ENCODE results near the gene TUBB3.
A peak's percentile ranks its signal among the peaks of the same experiment; 100 is the strongest.

The TUBB3 gene

DNA sequence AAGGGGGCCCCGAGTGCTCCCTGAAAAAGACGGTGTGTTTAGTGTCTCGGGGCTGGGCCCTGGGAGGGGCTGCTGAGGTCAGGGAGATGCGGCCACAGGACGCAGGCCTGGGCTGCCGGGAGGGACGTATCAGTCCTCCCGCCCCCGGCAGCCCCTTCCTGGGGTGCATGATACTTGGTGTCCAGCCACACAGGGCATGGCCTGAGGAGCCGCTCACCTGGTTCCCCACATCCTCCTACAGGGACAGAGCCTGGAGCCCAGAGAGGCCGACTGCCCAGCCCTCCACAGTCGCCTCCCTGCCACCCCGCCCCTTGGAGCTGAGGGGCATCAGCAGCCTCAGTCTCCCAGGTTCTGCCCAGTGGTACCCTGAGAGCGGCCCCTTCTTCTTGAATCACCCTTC, 13.4 kb downstream of the TUBB3 start:
- H3K4me3 ChIP-seq: no peak overlapping the region
- H3K27ac ChIP-seq: no peak overlapping the region
- DNase-seq (ENCODE audit: low read depth, low spot score): no peak
- TF ChIP-seq EZH2 (IDR thresholded peaks at IDR 0.05) (no peak), POLR2AphosphoS5 (IDR thresholded peaks at IDR 0.05; ENCODE audit: borderline replicate concordance, low read depth, low read length) (no peak), FOXP2 (optimal IDR thresholded peaks at IDR 0.05; ENCODE audit: control extremely low read depth, extremely low read length, insufficient read depth) (no peak)
- no peaks in the 10 kb centered on the region for H3K9me3 ChIP-seq (ENCODE audit: low read depth, low read length)
- H3K36me3 ChIP-seq (ENCODE audit: insufficient read depth, low read length): no peaks in the 10 kb centered on the region; the same call in 1 of the 2 replicates
- H3K9ac ChIP-seq (ENCODE audit: insufficient read length): no peak overlapping the region

DNA sequence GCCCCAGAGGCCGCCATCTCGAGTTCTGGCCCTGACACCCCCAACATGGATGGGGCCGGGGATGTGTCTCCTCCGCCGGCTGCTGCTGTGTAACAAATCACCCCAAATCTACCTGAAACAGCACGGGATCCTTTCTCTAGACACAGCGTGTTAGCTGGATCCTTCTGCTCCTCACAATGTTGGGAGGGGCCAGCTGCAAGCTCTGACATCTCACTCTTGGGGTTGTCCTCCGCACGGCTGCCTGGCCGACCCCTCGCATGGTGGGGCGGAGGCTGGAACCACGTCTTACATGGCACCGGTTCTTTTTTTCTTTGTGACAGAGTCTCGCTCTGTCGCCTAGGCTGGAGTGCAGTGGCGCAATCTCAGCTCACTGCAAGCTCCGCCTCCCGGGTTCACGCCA, 13.8 kb downstream of the TUBB3 start:
- Histone ChIP-seq H3K4me3 (no peak overlapping the region), H3K9ac (ENCODE audit: insufficient read length) (no peak overlapping the region), H3K36me3 (ENCODE audit: insufficient read depth, low read length) (no peaks in the 10 kb centered on the region; the same call in 1 of the 2 replicates), H3K9me3 (ENCODE audit: low read depth, low read length) (no peaks in the 10 kb centered on the region), H3K27ac (no peak overlapping the region)
- TF ChIP-seq FOXP2 (optimal IDR thresholded peaks at IDR 0.05; ENCODE audit: control extremely low read depth, extremely low read length, insufficient read depth) (no peak), POLR2AphosphoS5 (IDR thresholded peaks at IDR 0.05; ENCODE audit: borderline replicate concordance, low read depth, low read length) (no peak), EZH2 (IDR thresholded peaks at IDR 0.05) (no peak)
- DNase-seq (ENCODE audit: low read depth, low spot score): no peak

DNA sequence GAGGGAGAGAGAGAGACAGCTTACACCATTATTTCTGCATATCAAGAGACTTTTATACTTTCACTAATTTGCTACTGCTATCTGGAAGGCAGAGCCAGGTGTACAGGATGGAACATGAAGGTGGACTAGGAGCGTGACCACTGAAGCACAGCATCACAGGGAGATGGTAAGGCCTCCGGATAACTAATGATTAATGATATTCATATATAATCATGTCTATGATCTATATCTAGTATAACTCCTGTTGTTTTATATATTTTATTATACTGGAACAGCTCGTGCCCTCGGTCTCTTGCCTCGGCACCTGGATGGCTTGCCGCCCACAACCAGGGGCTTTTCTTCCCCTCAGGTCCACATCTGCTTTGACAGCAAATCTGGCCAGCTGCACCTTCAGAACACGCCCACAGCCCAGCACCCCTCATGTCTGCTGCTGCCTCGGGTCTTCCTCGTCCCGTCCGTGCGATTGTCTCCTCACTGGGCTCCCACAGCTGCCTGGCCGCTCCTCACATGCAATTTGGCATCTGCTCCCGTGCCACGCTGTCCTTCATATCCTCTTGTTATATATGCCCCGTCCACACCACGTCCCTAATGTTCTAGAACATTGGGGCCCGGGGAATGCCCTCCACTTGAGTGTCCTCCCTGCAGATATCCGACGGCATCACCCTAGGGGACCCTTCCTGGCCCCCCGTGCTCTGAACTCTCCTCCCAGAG, 15.2 kb downstream of the TUBB3 start:
- Histone ChIP-seq H3K4me3 (no peak overlapping the region), H3K36me3 (ENCODE audit: insufficient read depth, low read length) (no peaks in the 10 kb centered on the region; the same call in 1 of the 2 replicates), H3K9me3 (ENCODE audit: low read depth, low read length) (no peaks in the 10 kb centered on the region), H3K27ac (no peak overlapping the region), H3K9ac (ENCODE audit: insufficient read length) (no peak overlapping the region)
- TF ChIP-seq EZH2 (IDR thresholded peaks at IDR 0.05) (no peak), FOXP2 (optimal IDR thresholded peaks at IDR 0.05; ENCODE audit: control extremely low read depth, extremely low read length, insufficient read depth) (no peak), POLR2AphosphoS5 (IDR thresholded peaks at IDR 0.05; ENCODE audit: borderline replicate concordance, low read depth, low read length) (no peak)
- DNase-seq (ENCODE audit: low read depth, low spot score): no peak

DNA sequence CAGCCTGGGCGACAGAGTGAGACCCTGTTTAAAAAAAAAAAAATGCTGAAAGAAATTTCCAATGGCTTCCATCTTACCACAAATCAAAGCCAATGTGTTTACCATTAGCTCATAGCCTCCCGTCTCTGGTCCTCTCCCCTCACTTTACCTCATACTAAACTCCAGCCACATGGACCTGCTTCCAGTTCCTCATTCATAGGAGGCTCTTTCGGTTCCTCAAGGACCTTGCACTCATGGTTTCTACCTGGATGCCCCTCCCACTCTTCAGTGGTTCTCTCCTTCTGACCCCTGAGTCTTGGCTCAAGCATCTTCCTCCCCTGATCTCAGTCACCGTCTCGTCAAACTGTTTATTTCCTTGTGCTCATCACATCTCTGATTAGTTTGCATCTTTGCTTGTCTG, 21.6 kb downstream of the TUBB3 start:
- no peak overlapping the region for H3K27ac ChIP-seq
- TF ChIP-seq FOXP2 (optimal IDR thresholded peaks at IDR 0.05; ENCODE audit: control extremely low read depth, extremely low read length, insufficient read depth) (no peak), EZH2 (IDR thresholded peaks at IDR 0.05) (no peak), POLR2AphosphoS5 (IDR thresholded peaks at IDR 0.05; ENCODE audit: borderline replicate concordance, low read depth, low read length) (no peak)
- no peaks in the 10 kb centered on the region for H3K36me3 ChIP-seq (ENCODE audit: insufficient read depth, low read length)
- no peak overlapping the region for H3K9ac ChIP-seq (ENCODE audit: insufficient read length)
- no peaks in the 10 kb centered on the region for H3K9me3 ChIP-seq (ENCODE audit: low read depth, low read length)
- DNase-seq (ENCODE audit: low read depth, low spot score): no peak
- no peak overlapping the region for H3K4me3 ChIP-seq

DNA sequence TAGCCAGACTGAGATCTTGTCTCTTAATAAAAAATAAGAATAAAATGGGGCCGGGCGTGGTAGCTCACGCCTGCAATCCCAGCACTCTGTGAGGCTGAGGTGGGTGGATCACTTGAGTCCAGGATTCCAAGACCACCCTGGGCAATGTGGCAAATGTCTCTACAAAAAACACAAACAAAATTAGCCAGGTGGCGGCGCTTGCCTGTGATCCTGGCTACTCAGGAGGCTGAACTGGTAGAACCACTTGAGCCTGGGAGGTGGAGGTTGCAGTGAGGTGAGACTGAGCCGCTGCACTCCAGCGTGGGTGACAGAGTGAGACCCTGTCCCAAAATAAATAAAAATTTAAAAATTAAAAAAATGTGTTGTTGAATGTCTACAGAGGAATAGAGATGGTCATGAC, 22.5 kb downstream of the TUBB3 start:
- Histone ChIP-seq H3K27ac (no peak overlapping the region), H3K9me3 (ENCODE audit: low read depth, low read length) (no peaks in the 10 kb centered on the region), H3K36me3 (ENCODE audit: insufficient read depth, low read length) (no peaks in the 10 kb centered on the region), H3K9ac (ENCODE audit: insufficient read length) (no peak overlapping the region), H3K4me3 (no peak overlapping the region)
- DNase-seq (ENCODE audit: low read depth, low spot score): no peak
- TF ChIP-seq FOXP2 (optimal IDR thresholded peaks at IDR 0.05; ENCODE audit: control extremely low read depth, extremely low read length, insufficient read depth): no peak
- no peak for TF ChIP-seq POLR2AphosphoS5 (IDR thresholded peaks at IDR 0.05; ENCODE audit: borderline replicate concordance, low read depth, low read length)
- TF ChIP-seq EZH2 (IDR thresholded peaks at IDR 0.05): no peak

DNA sequence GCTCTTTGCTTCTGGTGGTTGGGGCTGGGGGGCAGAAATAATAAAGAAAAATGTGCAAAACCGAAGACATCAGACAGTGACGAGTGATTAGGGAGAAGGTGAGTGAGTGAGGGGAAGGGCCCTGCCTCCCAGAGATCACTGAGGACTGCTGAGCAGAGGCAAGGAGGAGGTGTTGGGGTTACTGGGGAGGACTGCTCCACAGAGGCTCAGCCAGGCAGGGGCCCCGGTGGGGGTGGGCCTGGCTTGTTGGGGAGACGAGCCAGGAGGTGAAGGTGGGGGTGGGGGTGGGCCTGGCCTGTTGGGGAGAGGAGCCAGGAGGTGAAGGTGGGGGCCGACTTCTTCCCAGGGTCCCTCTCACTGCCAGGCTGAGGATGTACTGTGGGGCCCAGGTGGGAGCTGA, 23.4 kb downstream of the TUBB3 start:
- no peak for DNase-seq (ENCODE audit: low read depth, low spot score)
- Histone ChIP-seq H3K36me3 (ENCODE audit: insufficient read depth, low read length) (no peaks in the 10 kb centered on the region), H3K4me3 (no peak overlapping the region), H3K9me3 (ENCODE audit: low read depth, low read length) (no peaks in the 10 kb centered on the region), H3K27ac (no peak overlapping the region), H3K9ac (ENCODE audit: insufficient read length) (no peak overlapping the region)
- no peak for TF ChIP-seq EZH2 (IDR thresholded peaks at IDR 0.05)
- no peak for TF ChIP-seq POLR2AphosphoS5 (IDR thresholded peaks at IDR 0.05; ENCODE audit: borderline replicate concordance, low read depth, low read length)
- no peak for TF ChIP-seq FOXP2 (optimal IDR thresholded peaks at IDR 0.05; ENCODE audit: control extremely low read depth, extremely low read length, insufficient read depth)

DNA sequence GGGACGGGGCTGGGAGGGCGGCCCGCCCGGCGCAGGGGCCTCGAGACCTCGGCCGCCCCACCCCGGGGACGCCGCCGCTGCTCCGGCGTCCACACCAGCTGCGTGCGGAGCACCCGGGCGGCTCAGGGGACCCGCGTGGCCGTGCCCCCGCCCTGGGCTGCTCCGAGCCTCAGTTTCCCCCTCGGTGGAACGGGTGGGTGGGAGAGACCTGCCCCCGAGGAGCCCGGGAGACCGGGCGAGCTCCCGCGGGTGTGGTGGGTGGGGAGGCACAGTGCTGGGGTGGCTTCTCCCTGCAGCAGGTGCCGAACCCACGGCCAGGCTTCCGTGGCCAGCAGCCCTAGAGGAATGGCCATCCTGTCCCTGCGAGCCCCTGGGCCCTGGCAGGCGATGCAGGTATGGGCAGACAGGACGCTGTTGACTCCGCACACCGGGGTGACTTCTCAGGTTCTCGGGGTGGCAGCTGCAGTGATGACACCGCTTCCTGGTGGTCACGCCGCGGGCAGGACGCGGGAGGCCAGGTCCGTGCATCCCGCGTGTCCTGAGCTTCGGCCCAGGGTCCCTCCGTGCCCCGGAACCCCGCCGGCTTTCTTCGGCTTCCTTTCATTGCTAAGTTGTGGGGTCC, 26.1 kb downstream of the TUBB3 start:
- Histone ChIP-seq H3K4me3 (peak overlapping the region; percentile 72), H3K9me3 (ENCODE audit: low read depth, low read length) (no peaks in the 10 kb centered on the region), H3K36me3 (ENCODE audit: insufficient read depth, low read length) (no peaks in the 10 kb centered on the region), H3K27ac (no peak overlapping the region), H3K9ac (ENCODE audit: insufficient read length) (peak overlapping the region; percentile 37)
- no peak for DNase-seq (ENCODE audit: low read depth, low spot score)
- TF ChIP-seq FOXP2 (optimal IDR thresholded peaks at IDR 0.05; ENCODE audit: control extremely low read depth, extremely low read length, insufficient read depth) (no peak), EZH2 (IDR thresholded peaks at IDR 0.05) (no peak), POLR2AphosphoS5 (IDR thresholded peaks at IDR 0.05; ENCODE audit: borderline replicate concordance, low read depth, low read length) (no peak)

DNA sequence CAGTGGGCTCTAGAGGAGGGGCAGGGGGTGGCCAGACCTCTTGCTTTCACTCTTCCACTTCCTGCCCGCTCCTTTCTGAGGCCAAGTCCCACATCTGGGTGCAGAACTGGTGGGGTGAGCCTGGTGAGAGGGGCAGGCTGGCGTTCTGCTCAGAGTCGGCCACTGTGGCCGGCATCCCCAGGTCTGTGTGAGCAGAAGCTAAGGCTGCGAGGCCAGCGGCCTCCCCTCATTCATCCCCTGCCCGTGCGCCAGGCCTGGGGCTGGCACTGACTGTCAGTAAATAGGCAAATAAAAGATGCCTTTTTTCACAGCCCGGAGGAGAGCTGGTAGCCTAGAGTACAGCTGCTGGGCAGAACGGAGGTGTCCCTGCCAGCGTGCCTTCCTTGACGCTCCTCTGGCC, 26.6 kb downstream of the TUBB3 start:
- no peak overlapping the region for H3K9ac ChIP-seq (ENCODE audit: insufficient read length)

More for the DNA sequence above, 26.6 kb downstream of the TUBB3 start:
- H3K4me3 ChIP-seq: peak overlapping the region; percentile 72
- H3K27ac ChIP-seq: no peak overlapping the region
- no peak for DNase-seq (ENCODE audit: low read depth, low spot score)
- H3K36me3 ChIP-seq (ENCODE audit: insufficient read depth, low read length): no peaks in the 10 kb centered on the region
- no peak for TF ChIP-seq EZH2 (IDR thresholded peaks at IDR 0.05)
- TF ChIP-seq POLR2AphosphoS5 (IDR thresholded peaks at IDR 0.05; ENCODE audit: borderline replicate concordance, low read depth, low read length): no peak
- no peak for TF ChIP-seq FOXP2 (optimal IDR thresholded peaks at IDR 0.05; ENCODE audit: control extremely low read depth, extremely low read length, insufficient read depth)
- no peaks in the 10 kb centered on the region for H3K9me3 ChIP-seq (ENCODE audit: low read depth, low read length)

All from SK-N-MC (cell line).